ENCODE data around the gene WNK2.

The WNK2 gene

DNA sequence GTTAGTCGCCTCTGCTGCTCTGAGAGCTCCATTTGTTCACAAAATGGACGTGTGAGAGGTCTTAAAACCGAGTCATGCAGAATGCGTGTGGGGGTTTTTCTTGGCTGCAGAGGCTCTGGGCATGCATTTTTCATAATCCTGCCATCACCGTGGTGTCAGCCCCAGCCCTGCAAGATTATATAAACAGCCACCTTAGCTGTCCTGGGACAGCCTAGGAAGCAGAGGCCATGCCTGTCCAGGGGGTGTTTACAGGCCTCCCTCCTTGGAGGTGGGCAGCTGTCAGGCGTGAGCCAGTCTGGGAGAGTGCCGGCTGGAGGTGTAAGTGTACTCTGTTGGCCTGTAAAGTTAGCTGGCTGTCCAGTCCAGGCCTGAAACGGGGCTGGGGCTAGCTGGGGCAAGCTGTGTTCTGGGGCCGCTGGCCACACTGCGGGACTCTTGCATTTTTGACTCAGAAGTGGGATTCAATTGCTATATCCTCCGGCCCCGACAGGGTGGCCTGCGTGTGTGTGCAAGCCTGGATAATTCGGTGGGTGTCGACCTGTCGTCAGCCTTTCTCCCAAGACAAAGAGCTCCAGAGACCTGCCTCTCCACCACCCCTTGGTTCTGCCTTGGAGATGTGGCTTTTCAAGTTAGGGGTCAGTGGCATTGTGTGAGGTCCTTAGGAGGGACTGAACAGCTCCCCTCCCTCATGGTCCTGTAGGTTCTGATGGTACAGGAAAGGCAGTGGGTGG, 2.4 kb downstream of the WNK2 start:
- no peak for DNase-seq

DNA sequence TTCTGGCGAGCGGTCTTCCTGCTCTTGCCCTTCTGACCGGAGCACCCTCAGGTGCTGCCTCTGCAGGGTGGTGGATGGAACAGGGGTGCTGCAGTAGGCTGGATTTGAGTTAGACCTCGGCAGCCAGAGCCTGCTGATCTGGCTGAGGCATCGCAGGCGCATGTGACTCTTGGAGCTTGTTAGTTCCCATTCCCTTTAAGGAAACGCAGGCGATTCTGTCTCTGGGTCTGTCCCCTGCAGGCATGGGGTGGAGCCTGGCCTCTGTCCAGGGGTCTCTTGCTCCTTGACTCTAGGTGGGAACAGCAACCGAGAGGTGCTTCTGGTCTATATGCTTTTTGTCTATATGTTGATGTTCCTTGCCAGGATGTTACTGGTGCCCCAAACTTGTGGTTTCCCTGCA, 3.1 kb downstream of the WNK2 start:
- no peak for DNase-seq

DNA sequence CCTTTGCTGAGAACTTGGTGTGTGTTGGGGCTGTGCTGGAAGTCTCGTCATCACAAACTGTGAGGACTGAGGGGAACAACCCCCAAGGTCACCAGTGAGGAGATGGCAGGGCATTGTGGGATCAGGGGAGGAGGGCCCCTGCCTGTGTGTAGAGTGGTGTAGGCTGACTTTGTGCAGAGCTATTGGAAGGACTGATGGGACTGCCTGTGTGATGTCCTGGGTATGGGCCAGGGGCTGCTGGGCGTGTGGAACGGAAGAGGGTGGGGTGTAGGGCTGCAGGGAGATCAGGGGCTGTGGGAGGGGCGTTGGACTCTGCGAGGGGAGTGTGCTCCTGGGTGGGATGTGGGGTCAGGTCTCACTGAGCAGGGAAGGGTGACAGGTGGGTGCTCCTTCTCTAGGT, 3.6 kb downstream of the WNK2 start:
- DNase-seq = no peak

DNA sequence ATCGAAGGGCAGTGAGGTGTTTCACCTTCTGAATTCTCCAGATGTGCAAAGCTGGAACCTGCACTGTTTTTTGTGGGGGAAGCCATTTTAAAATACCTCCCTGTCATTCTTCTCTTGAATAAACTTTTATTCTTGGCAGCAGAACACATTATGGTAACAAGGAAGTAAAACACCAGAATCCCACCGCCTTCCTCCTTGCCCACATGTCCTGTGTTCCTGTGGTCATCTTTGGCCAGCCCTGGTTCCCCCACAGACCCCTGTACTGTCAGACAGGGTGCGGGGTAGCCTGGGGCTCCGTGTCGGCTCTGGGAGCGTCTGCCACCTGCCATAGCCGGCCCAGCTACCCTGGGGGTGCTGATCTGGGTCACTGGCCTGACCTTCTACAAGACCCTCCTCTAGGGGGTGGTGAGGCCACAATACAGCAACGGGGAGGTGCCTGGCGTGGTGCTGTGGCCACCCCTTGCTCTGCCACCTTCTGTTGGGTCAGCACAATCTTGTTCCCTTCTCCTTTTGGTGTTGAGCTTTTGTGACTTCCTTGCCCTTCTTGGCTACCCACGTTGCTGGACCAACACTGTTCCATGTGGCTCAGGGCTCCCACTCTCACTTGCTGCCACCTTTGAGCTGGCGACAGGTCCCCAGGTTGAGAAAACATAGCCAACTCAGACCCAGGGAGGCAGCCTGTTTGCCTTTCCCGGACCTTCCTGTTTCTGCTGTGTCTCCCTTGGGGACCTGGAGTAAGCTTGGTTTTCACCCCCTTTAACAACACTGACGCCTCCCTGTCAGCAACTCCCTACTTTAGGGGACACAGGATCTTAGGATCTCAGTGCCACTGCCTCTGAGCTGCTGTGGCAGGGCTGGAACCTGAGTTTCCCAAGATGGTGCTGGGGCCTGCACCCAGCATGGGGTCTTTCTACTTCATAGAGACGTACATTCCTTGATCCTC, 4.8 kb downstream of the WNK2 start:
- DNase-seq = no peak

DNA sequence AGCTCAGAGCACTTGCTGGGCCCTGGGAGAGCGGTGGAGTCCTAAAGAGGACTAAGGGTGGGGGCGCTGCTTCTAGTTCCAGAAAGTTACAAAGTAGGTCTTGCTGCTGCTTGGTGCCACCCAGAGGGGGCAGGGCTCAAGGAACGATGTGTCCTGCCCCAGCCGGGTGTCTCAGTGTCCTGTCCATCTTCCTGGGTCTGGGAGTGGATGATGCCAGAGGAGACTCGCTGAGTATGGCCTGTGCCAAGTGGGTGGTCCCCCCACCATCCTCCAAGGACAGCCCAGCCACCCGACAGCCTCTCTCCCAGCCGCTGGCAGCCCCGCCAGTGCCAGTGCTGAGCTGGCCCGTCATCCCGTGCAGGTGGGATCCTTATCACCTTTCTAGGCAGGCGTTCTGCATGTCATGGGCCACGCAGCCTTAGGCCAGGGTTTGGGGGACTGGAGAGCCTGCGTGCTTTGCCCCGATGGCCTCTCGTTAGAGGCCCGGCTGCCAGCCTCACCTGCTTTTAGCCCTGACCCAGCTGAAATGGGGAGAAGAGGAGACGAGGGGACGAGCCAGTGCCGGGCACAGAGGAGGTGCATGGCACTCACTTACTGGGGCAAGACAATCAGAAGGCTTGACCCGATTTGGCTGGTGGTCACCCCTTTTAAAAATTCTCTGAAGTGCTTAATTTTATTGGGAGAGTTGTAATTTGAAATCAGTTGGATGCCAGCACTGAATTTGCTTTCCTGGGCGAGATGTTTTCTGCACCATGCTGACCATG, 5.6 kb downstream of the WNK2 start:
- no peak for DNase-seq

DNA sequence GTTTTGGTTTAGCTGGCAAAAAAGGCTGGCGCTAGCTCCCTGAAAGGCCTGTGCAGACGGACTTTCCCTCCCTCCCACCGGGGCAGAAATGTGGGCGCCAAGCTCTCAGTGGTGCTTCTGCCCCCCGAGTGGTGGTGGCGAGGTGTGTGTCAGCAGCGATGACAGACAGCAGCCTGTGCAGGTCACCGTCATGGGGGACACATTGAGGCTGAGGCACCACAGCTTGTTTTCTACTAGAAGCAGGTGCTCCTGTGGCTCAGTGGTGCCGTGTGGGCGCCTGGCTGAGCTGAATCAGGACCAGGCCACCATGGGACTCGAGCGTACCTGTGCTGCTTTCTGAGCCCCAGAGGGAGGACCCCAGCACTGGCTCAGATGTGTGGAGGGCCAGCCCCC, 6.2 kb downstream of the WNK2 start:
- DNase-seq = no peak

DNA sequence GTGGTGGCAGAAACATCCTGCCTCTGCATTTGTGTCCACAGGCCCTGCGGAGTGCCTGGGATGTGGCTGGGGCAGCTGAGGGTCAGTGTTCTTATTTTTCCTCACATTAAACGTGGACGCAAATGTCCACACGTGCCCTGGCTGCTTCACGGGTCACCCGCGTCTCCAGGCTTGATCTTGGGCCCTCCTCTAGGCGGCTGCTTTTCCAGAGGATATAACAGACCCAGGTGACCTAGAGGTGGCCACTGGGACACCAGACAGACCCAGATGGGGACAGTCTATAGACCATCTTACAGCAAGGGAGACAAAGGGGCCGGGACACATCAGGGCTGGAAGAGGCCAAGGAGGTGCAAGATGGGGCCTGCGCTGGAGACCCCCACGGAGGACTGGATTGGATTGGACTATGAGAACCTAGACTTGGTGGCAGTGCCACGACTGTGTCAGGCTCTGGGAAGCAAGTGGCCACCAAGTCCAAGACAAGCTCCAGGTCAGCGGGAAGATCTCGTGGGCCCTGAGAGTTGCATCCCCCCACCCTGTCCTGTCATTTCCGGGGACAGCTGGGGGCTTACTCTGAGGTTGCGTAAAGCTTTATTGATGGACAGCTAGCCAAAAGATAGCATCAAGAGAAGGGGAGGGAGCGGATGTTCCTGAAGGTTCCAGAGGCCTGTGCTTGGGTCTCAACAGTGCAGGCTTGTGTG, 6.9 kb downstream of the WNK2 start:
- DNase-seq = no peak

DNA sequence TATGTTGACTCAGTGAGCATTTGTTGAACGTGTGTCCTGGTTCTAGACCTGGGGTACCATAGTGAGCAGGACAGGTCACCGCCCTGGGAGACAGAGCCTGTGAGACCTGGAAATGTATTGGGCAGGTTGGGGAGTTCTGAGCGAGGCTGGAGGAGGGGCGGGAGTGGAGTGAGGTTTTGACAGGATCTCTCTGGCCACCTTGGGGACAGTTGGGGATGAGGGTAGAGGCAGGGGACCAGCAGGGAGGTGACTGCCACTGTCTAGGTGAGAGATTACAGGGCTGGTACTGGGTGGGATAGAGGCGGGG, 7.4 kb downstream of the WNK2 start:
- no peak for DNase-seq

DNA sequence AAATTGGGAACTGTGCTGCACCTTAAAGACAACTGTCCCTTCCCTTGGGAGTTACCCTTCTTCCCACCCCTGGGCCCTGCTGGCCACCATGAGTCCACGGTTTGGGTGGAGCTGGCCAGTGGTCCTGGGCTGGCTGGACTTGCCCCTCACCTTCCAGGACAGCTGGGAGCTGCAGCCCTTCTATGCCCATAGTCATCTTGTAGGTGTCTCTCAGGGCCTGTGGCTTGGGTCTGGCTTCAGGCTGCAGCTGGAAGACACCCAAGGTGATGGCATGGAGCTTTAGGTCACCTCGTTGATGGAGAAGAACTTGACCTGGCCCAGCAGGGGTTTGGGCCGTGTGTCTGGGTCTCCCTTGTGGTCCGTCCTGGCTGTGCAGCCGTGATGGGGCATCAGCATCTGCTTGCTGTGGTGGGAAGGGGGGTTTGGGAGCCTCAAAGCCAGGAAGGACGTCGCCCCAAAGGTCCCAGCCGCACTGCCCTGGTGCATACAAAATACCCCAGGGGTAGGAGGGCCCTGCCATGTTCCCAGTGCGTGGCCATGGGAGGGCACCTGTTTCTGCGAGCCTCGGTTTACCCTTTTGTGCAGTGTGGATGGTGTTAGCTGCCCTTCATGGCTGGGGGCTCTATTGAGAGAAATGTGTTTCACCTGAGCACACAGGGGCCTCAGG, 8.9 kb downstream of the WNK2 start:
- DNase-seq = no peak

DNA sequence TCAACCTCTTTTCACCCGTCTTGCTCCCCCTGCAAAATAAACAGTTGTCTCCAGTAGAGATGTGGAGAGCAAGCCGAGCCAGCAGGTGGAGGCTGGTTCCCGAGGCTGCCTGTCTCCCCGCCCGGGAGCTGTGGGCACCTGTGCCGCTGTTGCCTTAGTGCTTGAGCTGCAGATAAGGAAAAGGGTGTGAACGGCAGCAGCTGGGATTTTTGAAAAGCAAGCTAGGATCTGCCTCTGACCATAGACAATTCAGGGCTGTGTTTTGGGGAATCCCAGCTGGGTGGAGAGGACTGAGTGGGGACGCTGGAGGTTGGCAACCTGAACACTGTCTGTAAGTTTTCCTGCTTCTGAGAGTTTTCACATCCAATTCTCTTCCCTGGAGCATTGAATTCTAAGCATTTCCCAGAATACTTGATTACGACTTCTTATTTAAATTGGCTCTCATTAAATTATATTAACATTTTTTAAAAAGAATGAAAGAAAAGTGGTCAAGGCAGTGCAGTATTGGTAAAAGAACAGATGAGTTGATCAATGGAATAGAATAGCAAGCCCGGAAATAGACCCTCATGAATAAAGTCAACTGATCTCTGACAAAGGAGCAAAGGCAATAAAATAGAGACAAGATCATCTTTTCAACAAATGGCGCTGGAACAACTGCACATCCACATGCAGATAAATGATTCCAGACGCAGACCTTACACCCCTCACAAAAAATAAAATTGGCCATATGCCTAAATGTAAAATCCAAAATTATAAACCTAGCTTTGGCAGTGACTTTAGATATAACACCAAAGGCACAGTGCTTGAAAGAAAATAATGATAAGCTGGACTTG, 9.7 kb downstream of the WNK2 start:
- no peak for DNase-seq

DNA sequence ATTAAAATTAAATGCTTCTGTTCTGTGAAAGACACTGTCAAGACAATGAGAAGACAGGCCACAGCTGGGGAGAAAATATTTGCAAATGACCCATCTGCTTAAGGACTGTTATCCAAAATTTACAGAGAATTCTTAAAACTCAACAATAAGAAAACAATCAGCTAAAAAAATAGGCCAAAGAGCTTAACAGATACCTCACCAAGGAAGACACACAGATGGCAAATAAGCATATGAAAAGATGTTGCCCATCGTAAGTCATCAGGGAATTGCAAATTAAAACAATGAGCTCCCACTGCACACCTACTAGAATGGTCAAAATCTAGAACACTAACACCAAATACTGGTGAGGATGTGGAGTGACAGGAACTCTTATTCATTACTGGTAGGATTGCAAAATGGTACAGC, 10.3 kb downstream of the WNK2 start:
- DNase-seq = no peak

DNA sequence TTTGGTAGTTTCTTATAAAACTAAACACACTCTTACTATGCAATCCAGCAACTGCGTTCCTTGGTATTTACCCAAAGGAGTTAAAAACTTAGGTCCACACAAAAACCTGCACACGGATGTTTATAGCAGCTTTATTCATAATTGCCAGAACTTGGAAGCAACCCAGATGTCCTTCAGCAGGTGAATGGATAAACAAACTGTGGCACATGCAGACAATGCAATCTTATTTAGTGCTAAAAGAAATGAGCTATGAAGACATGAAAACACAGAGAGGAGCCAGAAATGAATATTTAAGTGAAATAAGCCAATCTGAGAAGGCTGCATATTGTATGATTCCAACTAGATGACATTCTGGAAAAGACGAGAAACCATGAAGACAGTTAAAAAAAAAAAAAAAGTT, 10.7 kb downstream of the WNK2 start:
- DNase-seq = no peak

DNA sequence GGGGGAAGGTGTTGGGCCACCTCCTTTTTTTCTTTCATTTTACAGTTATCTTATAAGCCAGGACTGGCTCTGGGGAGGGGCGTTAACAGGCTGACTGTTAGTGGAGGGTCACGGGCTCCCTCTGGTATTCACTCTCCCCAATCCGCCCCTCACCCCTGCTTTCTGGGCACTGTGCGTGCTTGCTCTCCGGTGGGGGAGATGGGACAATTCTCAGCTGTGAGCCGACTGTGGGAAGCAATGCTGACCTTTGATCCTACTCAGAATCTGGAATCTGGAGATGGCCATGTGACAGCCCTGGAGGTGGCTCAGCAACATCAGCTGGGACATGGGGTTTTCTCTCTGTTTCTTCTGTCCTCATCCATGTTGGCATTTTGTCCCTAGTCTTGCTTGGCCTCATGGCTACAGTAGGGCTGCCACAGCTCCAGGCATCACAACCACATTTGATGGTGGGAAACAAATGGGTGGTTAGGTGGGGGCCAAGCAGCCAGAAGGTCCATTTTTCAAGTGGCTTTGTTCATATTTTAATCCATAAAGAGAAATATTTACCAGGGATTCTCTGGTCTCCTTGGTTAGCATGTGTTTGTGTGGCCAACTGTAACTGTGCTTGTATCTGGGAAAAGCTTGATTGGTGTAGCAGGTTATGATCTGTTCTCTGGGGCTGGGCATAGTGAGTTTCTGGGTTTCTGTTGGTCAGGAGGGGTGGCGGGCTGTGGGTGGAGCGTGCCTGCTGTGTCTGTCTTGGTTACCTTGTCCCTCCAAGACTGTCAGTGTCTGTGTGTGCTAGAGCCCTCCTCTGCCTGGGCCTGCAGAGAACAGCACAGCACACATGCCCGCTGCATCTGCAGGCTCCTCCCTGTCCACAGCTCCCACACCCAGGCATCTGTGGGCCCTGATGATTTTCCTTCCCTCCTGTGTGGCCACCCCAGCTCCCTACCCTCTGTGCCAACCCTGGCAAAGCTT, 12.4 kb downstream of the WNK2 start:
- DNase-seq = no peak

DNA sequence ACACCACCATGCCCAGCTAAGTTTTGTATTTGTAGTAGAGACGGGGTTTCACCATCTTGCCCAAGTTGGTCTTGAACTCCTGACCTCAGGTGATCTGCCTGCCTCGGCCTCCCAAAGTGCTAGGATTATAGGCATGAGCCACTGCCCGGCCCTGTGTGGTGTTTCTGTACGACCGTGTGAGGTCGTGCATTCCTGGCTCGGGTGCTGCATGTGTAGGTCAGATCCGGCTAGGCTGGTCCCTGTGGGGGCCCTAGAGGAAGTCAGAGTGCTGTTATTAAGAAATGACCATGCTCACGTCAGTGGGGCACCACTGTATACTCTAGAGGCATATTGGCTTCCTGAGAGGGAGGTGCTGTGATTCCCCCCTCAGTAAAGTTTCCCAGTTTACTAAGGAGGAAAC, 13.7 kb downstream of the WNK2 start:
- no peak for DNase-seq

DNA sequence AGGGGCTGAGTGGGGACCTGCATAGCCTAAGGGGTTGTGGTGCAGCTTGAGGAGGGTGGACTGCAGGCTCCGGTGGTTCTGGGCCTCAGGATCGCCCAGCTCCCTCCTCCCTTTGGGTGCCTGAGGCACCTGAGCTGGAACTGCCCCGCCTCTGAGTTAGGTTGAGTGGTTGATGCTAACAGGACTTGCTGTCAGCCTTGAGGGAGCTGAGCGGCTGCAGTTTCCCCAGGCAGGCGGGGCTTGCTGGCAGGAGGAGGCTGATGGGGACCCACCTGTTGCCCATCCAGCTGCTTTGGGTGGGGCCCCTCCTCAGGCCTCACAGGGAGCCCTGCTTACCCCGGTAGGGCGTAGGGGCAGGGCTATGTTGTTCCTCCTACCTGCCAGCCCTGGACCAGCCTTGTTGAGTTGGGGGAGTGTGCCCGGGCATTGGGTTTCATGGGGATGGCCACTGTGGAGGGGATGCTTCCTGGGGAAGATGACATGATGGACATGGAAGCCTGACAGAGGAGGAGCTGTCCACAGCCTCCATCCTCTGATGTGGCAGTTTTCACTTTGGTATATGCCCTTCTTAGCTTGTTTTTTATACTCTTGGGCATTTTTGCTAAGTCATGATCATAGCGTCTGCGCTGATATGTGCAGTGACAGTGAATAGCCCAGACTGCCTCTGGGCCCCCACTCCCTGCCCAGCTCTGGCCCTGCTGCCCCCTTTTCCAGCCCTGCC, 14.3 kb downstream of the WNK2 start:
- no peak for DNase-seq

DNA sequence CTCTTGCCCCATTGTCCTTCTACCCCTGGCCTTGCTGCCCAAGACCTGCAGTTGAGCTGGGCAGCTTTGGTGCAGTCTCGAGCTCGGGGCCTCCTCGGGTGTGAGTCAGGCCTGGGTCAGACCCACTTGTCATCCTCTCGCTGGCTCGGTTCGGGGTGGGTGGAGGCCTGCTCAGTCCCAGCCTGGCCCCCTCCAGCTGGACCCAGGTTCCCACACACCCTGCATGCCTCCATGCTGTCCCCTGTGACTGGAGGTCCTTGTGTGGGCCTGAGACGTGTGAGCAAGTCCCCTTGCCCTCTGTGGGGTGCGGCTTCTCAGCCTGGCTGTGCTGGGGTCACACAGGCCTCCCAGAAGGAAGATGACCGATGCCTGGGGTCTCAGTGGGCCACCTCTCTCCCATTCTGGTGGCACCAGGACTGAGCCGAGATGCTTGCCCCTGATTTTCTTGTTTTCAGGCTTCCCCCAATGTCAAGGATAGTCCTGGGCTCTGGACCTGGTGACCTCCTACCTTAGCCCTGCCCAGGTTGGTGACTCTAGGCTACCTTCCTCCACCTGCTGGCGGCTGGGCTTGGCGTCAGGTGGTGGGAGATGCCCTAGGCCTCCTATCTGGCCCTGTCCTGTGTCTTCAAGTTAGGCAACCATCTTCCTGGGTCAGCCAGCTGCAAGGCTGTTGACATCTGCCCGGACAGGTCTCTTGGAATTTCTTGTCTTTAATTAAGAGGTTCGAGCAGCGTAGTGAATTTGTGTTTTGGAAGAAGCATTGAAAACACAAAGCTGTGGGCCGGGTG, 15.1 kb downstream of the WNK2 start:
- no peak for DNase-seq

DNA sequence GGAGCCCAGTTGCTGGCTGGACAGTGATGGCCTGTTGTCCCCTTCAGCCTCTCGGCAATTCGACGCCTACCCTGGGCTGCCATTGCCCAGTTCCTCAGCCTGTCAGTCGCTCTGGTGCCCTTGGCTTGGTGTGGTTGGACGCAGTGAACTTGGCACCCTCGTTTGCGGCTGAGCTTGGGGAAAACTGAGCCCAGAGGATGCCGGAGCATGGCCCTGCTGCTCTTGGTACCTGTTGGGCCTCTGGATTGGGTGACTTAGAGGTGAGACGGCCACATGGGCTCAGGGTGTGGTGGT, 16.5 kb downstream of the WNK2 start:
- DNase-seq = no peak

DNA sequence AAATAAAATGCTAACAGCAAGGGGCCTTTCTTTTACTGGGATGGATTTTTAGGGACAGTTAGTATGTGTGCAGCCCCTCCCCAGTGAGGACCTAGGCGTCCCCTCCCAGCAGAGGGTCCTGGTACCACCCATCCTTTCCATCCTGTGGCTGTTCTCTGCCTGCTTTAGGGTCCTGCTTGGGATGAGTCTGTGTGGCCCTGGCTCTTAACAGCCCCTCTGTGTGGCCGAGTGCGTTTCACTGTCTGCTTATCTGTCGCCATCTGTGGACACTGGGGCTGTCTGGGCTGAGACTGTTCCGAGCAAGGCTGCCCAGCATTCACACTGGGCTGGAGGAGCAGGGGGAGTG, 17.0 kb downstream of the WNK2 start:
- DNase-seq = no peak

DNA sequence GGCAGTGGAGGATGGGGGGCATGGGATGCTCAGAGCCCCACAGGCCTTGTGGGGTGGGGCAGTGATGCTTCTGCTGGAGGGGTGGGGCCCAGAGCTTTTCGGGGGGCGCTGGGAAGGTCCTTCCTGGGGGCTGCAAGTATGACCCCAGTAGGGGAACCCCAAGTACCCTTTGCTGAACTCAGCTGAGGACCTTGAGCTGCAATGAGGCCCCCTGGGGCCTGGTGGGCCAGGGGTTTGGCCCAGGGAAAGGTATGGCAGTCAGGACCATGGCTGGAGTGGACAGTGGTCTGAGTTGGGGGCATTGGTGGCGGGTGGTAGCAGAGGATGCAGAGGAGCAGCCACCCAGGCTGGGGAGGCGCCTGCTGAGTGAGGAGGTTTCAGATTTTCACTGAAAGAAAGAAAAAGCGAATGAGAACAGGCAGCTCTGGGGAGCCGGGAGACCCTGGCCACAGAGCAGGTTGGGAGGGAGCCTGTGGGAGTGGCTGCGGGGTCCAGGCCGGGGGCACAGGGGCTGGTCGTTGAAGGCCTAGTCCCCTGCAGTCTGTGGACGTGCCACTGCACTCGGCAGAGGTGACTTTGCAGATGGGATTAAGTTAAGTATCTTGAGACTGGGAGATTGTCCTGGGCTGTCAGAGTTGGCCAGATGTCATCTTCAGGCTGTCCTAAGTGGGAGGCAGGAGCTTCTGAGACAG, 19.2 kb downstream of the WNK2 start:
- no peak for DNase-seq

All from stimulated activated CD8-positive, alpha-beta memory T cell treated with anti-CD3 and anti-CD28 coated beads, Interleukin-4, amount 100 ng/mL, for 48 hours (primary cell).